Measurements from ENCODE around the gene TTC16.

TTC16 gene

DNA sequence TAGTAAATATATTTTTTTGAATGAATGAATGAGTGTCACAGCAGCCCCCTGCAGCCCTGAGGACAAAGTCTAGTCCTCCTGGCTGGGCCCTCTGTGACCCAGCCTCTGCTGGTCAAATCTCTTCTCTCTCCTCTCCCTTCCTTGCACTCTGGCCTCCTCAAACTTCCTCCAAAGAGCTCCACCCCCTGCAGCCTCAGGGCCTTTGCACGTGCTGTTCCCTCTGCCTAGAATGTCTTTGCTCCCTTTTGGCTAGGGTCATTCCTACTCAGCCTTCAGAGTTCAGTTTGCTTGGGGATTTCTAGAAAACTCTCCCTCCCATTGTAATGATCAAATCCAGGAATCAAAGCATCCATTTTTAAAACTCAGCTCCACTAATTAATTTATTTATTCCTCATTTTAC, 49.5 kb downstream of the TTC16 start:
- DNase-seq (ENCODE audit: low read depth), result no peak
- no peak overlapping the region for H3K4me3 ChIP-seq (ENCODE audit: low read depth, low read length)
- TF ChIP-seq, protein P1, sequence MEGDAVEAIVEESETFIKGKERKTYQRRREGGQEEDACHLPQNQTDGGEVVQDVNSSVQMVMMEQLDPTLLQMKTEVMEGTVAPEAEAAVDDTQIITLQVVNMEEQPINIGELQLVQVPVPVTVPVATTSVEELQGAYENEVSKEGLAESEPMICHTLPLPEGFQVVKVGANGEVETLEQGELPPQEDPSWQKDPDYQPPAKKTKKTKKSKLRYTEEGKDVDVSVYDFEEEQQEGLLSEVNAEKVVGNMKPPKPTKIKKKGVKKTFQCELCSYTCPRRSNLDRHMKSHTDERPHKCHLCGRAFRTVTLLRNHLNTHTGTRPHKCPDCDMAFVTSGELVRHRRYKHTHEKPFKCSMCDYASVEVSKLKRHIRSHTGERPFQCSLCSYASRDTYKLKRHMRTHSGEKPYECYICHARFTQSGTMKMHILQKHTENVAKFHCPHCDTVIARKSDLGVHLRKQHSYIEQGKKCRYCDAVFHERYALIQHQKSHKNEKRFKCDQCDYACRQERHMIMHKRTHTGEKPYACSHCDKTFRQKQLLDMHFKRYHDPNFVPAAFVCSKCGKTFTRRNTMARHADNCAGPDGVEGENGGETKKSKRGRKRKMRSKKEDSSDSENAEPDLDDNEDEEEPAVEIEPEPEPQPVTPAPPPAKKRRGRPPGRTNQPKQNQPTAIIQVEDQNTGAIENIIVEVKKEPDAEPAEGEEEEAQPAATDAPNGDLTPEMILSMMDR (conservative IDR thresholded peaks at IDR 0.05; ENCODE audit: low read depth, low read length), result no peak

DNA sequence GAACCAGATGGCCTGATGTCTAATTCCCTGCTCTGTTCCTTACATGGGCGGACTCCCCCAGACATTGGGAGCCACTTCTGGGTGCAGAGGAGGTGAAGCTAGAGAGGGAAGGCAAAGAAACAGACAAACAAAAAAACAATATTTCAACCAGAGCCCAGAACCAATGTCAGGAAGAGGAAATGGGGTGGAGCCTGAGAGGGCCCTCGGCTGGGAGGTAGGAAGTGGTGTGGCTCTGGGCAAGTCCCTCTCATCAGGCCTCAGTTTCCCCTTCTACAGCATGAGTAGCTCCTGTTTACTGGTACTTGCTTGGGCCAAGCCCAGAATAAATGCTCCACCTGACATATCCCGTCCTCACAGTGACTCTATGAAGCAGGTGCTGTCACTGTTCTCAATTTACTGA, 51.5 kb downstream of the TTC16 start:
- DNase-seq (ENCODE audit: low read depth), result no peak
- TF ChIP-seq, protein P1 (conservative IDR thresholded peaks at IDR 0.05; ENCODE audit: low read depth, low read length), result no peak
- no peak overlapping the region for H3K4me3 ChIP-seq (ENCODE audit: low read depth, low read length)

DNA sequence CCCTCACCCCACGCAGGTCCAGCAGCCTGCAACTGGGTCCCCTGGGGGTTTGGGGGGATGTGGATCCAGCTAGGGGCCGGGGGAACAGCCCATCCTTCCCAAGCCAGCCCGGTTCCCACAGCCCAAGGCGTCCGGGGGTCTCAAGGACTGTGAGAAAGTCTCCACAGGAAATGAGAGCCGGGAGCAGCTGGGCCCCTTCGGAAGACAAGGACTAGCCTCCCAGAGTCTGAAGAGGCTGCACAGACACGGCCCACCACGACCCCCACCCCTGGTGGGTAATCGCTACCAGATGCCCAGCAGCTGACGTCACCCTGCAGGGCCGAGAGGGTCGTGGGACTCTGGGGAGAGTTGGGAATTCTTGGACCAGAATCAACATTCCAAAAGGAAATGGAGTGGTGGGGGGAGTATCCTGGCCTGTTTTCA, 52.0 kb downstream of the TTC16 start:
- no peak overlapping the region for H3K4me3 ChIP-seq (ENCODE audit: low read depth, low read length)
- TF ChIP-seq, protein P1 (conservative IDR thresholded peaks at IDR 0.05; ENCODE audit: low read depth, low read length), result no peak
- no peak for DNase-seq (ENCODE audit: low read depth)

DNA sequence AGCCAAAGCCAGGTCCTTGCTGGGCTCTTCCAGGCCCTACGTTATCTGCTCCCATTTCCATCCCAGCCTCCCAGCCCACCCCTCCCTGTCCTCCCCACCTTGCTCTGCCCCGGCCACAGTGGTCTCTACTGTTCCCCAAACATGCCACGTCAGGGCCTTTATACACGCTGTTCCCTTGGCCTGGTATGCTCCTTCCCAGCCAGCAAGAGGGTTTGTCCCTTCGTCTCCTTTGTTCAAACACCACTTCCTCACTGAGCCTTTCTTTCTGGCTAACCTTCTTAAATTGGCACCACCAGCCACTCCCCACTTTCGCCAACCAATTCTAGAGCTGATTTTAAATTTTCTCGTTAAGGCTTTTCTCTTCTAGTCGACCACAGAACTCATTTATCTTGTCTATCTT, 52.8 kb downstream of the TTC16 start:
- H3K4me3 ChIP-seq (ENCODE audit: low read depth, low read length), result no peak overlapping the region
- no peak for DNase-seq (ENCODE audit: low read depth)
- TF ChIP-seq, protein P1 (conservative IDR thresholded peaks at IDR 0.05; ENCODE audit: low read depth, low read length), result no peak

DNA sequence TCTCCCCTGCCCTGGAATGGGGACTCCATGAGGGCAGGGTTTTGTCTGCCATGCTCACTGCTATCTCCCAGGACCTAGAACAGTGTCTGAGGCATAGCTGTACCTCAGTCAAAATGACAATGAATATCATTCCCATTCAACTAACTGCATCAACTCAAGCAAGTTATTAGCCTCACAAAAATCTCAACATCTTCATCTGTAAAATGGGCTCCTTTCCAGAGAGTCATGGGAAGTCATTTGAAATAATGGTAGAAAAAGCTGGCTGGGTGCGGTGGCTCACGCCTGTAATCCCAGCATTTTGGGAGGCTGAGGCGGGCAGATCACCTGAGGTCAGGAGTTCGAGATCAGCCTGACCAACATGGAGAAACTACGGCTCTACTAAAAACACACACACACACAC, 53.2 kb downstream of the TTC16 start:
- no peak overlapping the region for H3K4me3 ChIP-seq (ENCODE audit: low read depth, low read length)
- DNase-seq (ENCODE audit: low read depth), result no peak
- TF ChIP-seq, protein P1 (conservative IDR thresholded peaks at IDR 0.05; ENCODE audit: low read depth, low read length), result no peak

DNA sequence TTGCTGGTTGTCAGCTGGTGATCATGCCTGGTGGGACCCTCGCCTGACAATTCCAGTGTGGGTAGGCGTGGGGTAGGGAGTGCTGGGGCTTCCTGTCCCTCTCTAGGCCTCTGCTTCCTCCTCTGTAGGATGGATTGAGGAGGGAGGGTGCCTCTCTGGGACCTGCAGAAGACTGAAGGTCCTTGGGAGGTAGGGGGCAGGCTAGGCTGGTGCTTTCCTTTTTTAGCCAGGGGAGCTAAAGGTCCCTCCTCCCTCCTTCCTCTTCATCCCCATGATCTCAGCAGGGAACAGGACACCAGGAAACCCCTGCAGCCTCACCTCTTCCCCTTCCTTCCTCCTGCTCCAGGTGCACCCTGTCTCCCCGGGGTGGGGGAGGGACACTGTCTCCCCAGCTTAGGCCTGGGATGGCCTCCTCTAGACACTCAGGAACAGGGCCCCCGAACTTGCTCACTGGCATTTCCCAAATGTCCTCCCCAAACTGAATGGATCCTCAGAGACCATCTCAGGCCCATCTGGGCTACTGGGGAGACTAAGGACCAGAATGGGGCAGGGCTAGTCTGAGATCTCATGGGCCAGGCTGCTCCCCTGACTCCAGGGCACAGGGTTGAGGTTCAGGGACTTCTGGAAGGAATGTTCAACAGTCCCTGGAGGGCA, 54.2 kb downstream of the TTC16 start:
- DNase-seq (ENCODE audit: low read depth), result no peak
- TF ChIP-seq, protein P1 (conservative IDR thresholded peaks at IDR 0.05; ENCODE audit: low read depth, low read length), result no peak
- no peak overlapping the region for H3K4me3 ChIP-seq (ENCODE audit: low read depth, low read length)

DNA sequence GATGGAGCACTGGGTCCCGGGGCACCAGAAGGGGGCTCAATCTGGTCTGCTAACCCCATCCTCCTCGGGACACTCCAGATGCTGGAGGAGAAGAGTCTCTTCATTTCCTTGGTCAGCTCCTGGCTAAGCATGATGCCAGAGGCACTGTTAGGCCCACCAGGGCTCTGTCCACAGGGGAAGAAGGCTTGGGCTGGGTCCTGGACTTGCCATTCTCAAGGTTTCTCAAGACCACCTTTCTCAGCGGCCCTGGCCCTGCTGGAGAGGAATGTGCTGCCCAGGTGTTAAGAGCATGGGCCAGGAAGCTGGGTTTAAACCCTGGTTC, 54.7 kb downstream of the TTC16 start:
- no peak for DNase-seq (ENCODE audit: low read depth)
- TF ChIP-seq, protein P1 (conservative IDR thresholded peaks at IDR 0.05; ENCODE audit: low read depth, low read length), result no peak
- H3K4me3 ChIP-seq (ENCODE audit: low read depth, low read length), result no peak overlapping the region

All from choroid plexus epithelial cell (primary cell).